C4-2B (cell line): ENCODE measurements around the gene CMIP.

Experiments used
- ZFX ChIP-seq: fragments of 450-650 bp; IDR thresholded peaks from 2 replicates; pipeline ENCODE4 v1.6.1; 2017
- TF ChIP-seq, protein P1 (sequence below): fragments of 450-650 bp; conservative IDR thresholded peaks from 2 replicates; pipeline ENCODE4 v1.5.1; 2017; ENCODE audit warnings: mild to moderate bottlenecking

DNA sequence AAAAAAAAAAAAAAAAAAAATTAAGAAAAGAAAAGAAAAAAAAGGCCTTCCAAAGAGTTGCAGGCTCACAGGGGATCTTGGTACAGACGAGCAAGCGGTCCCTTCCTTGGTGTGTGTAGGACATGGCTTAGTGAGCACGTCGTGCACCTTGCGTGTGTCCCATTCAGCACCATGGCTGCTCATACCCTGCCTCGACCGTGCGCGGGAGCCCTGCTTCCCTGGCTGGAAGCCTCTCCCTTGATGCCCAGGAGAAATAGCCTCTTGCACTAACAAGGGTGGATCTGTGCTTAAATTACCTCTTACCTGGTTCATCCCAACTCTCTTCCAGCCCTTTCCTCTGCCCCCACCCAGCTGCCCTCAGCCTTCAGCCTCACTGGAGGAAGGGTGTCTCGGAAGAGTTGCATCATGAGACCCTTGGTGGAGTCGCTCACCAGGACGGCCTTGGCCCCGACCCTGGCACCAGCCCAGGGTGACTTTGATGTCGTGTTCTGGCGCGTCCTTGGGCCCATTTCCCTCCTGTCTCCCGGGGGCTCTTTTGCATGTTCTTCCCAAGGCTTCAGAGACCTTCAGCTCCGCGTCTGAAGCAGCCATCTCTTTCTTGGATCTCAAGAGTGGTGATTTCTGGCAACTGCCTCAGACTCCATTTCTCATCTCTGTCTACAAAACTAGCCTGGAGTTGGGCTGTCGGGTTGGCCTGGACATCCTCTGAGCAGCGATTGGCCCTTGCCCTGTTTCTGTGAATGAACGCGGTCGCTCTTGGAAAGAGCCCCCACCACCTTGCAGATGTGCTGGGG is 127.2 kb downstream of the CMIP start:
- TF ChIP-seq, protein P1, sequence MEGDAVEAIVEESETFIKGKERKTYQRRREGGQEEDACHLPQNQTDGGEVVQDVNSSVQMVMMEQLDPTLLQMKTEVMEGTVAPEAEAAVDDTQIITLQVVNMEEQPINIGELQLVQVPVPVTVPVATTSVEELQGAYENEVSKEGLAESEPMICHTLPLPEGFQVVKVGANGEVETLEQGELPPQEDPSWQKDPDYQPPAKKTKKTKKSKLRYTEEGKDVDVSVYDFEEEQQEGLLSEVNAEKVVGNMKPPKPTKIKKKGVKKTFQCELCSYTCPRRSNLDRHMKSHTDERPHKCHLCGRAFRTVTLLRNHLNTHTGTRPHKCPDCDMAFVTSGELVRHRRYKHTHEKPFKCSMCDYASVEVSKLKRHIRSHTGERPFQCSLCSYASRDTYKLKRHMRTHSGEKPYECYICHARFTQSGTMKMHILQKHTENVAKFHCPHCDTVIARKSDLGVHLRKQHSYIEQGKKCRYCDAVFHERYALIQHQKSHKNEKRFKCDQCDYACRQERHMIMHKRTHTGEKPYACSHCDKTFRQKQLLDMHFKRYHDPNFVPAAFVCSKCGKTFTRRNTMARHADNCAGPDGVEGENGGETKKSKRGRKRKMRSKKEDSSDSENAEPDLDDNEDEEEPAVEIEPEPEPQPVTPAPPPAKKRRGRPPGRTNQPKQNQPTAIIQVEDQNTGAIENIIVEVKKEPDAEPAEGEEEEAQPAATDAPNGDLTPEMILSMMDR = no peak
- no peak for TF ChIP-seq ZFX
